ENCODE measurements around the gene LINGO1.

DNA sequence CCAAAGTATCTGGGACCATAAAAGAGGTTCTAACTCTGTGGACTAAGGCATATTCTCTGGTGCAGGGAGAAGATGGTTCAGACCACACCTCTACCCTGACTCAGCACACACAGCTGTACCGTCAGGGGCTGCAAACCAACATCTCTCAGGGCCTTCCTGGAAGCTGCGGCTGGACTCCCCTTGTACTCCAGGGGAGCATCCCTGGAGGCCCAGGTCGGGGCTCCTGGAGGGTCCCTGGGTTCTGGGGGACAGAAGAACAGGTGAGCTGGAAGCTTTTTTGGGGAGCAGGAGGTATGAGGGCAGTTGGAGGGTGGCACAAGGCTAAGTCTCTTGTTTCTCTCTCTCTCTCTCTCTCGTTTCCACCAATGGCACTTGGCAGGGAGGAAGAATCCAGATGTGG is 60.5 kb downstream of the LINGO1 start:
- no peak for TF ChIP-seq POLR2A (IDR thresholded peaks at IDR 0.05; ENCODE audit: low read length)
- TF ChIP-seq, protein P1, sequence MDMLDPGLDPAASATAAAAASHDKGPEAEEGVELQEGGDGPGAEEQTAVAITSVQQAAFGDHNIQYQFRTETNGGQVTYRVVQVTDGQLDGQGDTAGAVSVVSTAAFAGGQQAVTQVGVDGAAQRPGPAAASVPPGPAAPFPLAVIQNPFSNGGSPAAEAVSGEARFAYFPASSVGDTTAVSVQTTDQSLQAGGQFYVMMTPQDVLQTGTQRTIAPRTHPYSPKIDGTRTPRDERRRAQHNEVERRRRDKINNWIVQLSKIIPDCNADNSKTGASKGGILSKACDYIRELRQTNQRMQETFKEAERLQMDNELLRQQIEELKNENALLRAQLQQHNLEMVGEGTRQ (IDR thresholded peaks at IDR 0.05), result no peak
- TF ChIP-seq, protein P2, sequence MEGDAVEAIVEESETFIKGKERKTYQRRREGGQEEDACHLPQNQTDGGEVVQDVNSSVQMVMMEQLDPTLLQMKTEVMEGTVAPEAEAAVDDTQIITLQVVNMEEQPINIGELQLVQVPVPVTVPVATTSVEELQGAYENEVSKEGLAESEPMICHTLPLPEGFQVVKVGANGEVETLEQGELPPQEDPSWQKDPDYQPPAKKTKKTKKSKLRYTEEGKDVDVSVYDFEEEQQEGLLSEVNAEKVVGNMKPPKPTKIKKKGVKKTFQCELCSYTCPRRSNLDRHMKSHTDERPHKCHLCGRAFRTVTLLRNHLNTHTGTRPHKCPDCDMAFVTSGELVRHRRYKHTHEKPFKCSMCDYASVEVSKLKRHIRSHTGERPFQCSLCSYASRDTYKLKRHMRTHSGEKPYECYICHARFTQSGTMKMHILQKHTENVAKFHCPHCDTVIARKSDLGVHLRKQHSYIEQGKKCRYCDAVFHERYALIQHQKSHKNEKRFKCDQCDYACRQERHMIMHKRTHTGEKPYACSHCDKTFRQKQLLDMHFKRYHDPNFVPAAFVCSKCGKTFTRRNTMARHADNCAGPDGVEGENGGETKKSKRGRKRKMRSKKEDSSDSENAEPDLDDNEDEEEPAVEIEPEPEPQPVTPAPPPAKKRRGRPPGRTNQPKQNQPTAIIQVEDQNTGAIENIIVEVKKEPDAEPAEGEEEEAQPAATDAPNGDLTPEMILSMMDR (IDR thresholded peaks at IDR 0.05), result no peak
- TF ChIP-seq JUNB (IDR thresholded peaks at IDR 0.05), result no peak
- TF ChIP-seq RCOR1 (IDR thresholded peaks at IDR 0.05; ENCODE audit: low read depth, low read length), result no peak
- TF ChIP-seq HDAC2 (IDR thresholded peaks at IDR 0.05), result no peak
- TF ChIP-seq RARB (CRISPR knock-in tag; IDR thresholded peaks at IDR 0.05), result no peak
- no peak for TF ChIP-seq MYC (IDR thresholded peaks at IDR 0.05; ENCODE audit: borderline replicate concordance, low read length)
- TF ChIP-seq ZFP36 (IDR thresholded peaks at IDR 0.05; ENCODE audit: borderline replicate concordance, partially characterized antibody), result no peak
- TF ChIP-seq JUN (IDR thresholded peaks at IDR 0.05), result no peak
